A549 (cell line): ENCODE data around the gene C20orf96. TPM values are rescaled to one million over a fixed set of nuclear protein-coding genes. Genes with fewer than 3 reads are reported as not detected.
"Not testable (repeated sequence)": the region's sequence is repeated elsewhere in the genome, so short reads cannot be mapped to it uniquely, and the experiment has no call there.

ENCODE experiments used
- ATAC-seq, 2 experiments: fragments of 200-7000 bp in 1 of 2; fragments of >200 bp in 1 of 2; cut with Nextera tagmentation in 1 of 2; cut with Tn5 transposase in 1 of 2; 3 replicates each; pipeline versions ENCODE4 v1.8.0 to v1.9.1; 2018 to 2020; ENCODE audit warnings: mild to moderate bottlenecking in 1 of 2, moderate library complexity in 1 of 2
- CTCF ChIA-PET: fragments of 300-600 bp; sonication (Branson Sonifier 250); formaldehyde crosslinking; extraction: SDS; loops from one replicate; lab custom pipeline; 2021; ENCODE audit warnings: antibody characterized with exemption, inconsistent platforms; lab: Yijun Ruan, JAX
- POLR2A ChIA-PET: fragments of 350-600 bp; formaldehyde crosslinking; extraction: SDS; loops from one replicate; lab custom pipeline; 2021; ENCODE audit warnings: antibody characterized with exemption, inconsistent platforms; lab: Yijun Ruan, JAX
- DNase-seq, 2 experiments: peaks; one replicate each; pipeline versions ENCODE4 v3.0.0 to v3.0.0-alpha.2; 2011 to 2016; ENCODE audit warnings: low read depth in 1 of 2, low spot score in 1 of 2
- FAIRE-seq: peaks from 2 replicates; lab custom pipeline; 2011; peaks lifted over from hg19 to GRCh38; lab: Jason Lieb, UNC
- H3K27ac ChIP-seq, 2 experiments: fragments of >200 bp; sonication (Bioruptor Twin); formaldehyde crosslinking; 3 replicates each; pipeline ENCODE4 v1.5.1; 2016 to 2017
- H3K4me1 ChIP-seq: fragments of >200 bp; sonication (Bioruptor Twin); formaldehyde crosslinking; 3 replicates; pipeline ENCODE4 v1.6.1; 2016
- H3K4me2 ChIP-seq: fragments of >200 bp; sonication (Bioruptor Twin); formaldehyde crosslinking; 3 replicates; pipeline ENCODE4 v1.6.1; 2016
- H3K4me3 ChIP-seq: fragments of >200 bp; sonication (Bioruptor Twin); formaldehyde crosslinking; 3 replicates; pipeline ENCODE4 v1.5.1; 2016
- H3K9me3 ChIP-seq: fragments of >200 bp; sonication (Bioruptor Twin); formaldehyde crosslinking; 3 replicates; pipeline ENCODE4 v1.6.1; 2016
- CBX8 ChIP-seq: fragments of 200-600 bp; sonication (generic); IDR thresholded peaks from 2 replicates; pipeline ENCODE4 v1.6.1; 2016
- CHD2 ChIP-seq: fragments of 150-350 bp; IDR thresholded peaks from 2 replicates; pipeline ENCODE4 v1.6.1; 2014; ENCODE audit warnings: low read length; ENCODE audit not compliant: partially characterized antibody
- CTCF ChIP-seq: fragments of >200 bp; sonication (Bioruptor Twin); formaldehyde crosslinking; IDR thresholded peaks from 3 replicates; pipeline ENCODE4 v1.5.1; 2016
- EP300 ChIP-seq, 2 experiments: fragments of >200 bp; sonication (Bioruptor Twin); formaldehyde crosslinking; IDR thresholded peaks; 2 replicates in 1 of 2; 3 replicates in 1 of 2; pipeline ENCODE4 v1.6.1; 2016 to 2017
- FOXS1 ChIP-seq: fragments of 250-450 bp; sonication (Bioruptor Pico); IDR thresholded peaks from 2 replicates; pipeline ENCODE4 v1.5.0; 2020; ENCODE audit warnings: mild to moderate bottlenecking, moderate library complexity
- GATA3 ChIP-seq: IDR thresholded peaks from 2 replicates; pipeline ENCODE4 v1.6.1; 2012; ENCODE audit warnings: borderline replicate concordance
- JUN ChIP-seq, 2 experiments: fragments of >200 bp; sonication (Bioruptor Twin); formaldehyde crosslinking; IDR thresholded peaks; 2 replicates in 1 of 2; 3 replicates in 1 of 2; pipeline ENCODE4 v1.6.1; 2016 to 2017
- KDM1A ChIP-seq: fragments of 200-600 bp; sonication (generic); IDR thresholded peaks from 2 replicates; pipeline ENCODE4 v1.6.1; 2016; ENCODE audit warnings: low read depth, mild to moderate bottlenecking
- MYC ChIP-seq: IDR thresholded peaks from 2 replicates; pipeline ENCODE4 v1.6.1; 2012; ENCODE audit warnings: mild to moderate bottlenecking, inconsistent platforms, low read length, improper control_type of control experiment, borderline replicate concordance
- PHF8 ChIP-seq: fragments of 200-600 bp; sonication (generic); IDR thresholded peaks from 2 replicates; pipeline ENCODE4 v1.6.1; 2016; ENCODE audit warnings: low read depth, mild to moderate bottlenecking, antibody characterized with exemption, moderate library complexity, borderline replicate concordance
- POLR2A ChIP-seq: IDR thresholded peaks from 2 replicates; pipeline ENCODE4 v1.6.1; 2012; ENCODE audit warnings: mild to moderate bottlenecking, low read length
- RAD21 ChIP-seq, 2 experiments: fragments of >200 bp in 1 of 2; sonication (Bioruptor Twin) in 1 of 2; formaldehyde crosslinking in 1 of 2; IDR thresholded peaks in 1 of 2; conservative IDR thresholded peaks in 1 of 2; 2 replicates in 1 of 2; 3 replicates in 1 of 2; pipeline ENCODE4 v1.6.1; 2012 to 2018; ENCODE audit warnings: inconsistent platforms in 1 of 2
- REST ChIP-seq: fragments of 200-600 bp; sonication (generic); IDR thresholded peaks from 2 replicates; pipeline ENCODE4 v1.6.1; 2016; ENCODE audit warnings: antibody characterized with exemption, mild to moderate bottlenecking, moderate library complexity
- TFCP2L1 ChIP-seq: fragments of 250-450 bp; sonication (Bioruptor Pico); IDR thresholded peaks from 2 replicates; pipeline ENCODE4 v1.5.0; 2021; ENCODE audit warnings: mild to moderate bottlenecking
- ZC3H11A ChIP-seq: fragments of 450-650 bp; IDR thresholded peaks from 2 replicates; pipeline ENCODE4 v1.6.1; 2014; ENCODE audit warnings: antibody characterized with exemption, mild to moderate bottlenecking
- ZFP36 ChIP-seq: fragments of 450-650 bp; IDR thresholded peaks from 2 replicates; pipeline ENCODE4 v1.6.1; 2014; ENCODE audit warnings: borderline replicate concordance; ENCODE audit not compliant: partially characterized antibody
- WGBS: methylation state at CpG from one replicate; pipeline ENCODE4 v1.1.6; 2017; ENCODE audit errors: missing lambda C conversion rate; 5-methylcytosine and 5-hydroxymethylcytosine counted together
- polyA minus RNA-seq: library from RNA; depleted of rRNA, polyadenylated mRNA; stranded (reverse); fragments of >200 nt; gene quantifications from 2 replicates; pipeline ENCODE4 v1.2.3, GENCODE V29; 2011; rRNA and poly(A)+ RNA removed
- polyA plus RNA-seq, 4 experiments: library from polyadenylated mRNA; depleted of rRNA in 3 of 4; stranded (reverse); fragments of >200 nt; fragmentation: RNase III in 1 of 4; extraction: RNeasy Plus Mini Kit Qiagen cat#74134 plus additional on column Dnase treatment in 1 of 4; gene quantifications; 2 replicates in 3 of 4; 3 replicates in 1 of 4; pipeline ENCODE4 v1.2.3, GENCODE V29; 2011 to 2017
- TF ChIP-seq, protein P1 (sequence below): IDR thresholded peaks from 2 replicates; pipeline ENCODE4 v1.6.1; 2012; ENCODE audit warnings: low read depth, borderline replicate concordance
- TF ChIP-seq, protein P2 (sequence below): fragments of >200 bp; sonication (Bioruptor Twin); formaldehyde crosslinking; IDR thresholded peaks from 3 replicates; pipeline ENCODE4 v1.6.1; 2016
- TF ChIP-seq, protein P3 (sequence below): IDR thresholded peaks from 2 replicates; pipeline ENCODE4 v1.6.1; 2012

The C20orf96 gene
- polyA plus RNA-seq (2011; rRNA removed) (23.2 and 23.9 TPM in 2 replicates), polyA plus RNA-seq (2017; fragmentation: RNase III; extraction: RNeasy Plus Mini Kit Qiagen cat#74134 plus additional on column Dnase treatment) (16.5 to 20.9 TPM (median 20.5 TPM) in 3 replicates), polyA minus RNA-seq (13.3 and 14.9 TPM in 2 replicates)
- polyA plus RNA-seq (2012; cell fraction: cytosol; rRNA removed) = 15.2 and 16.1 TPM in 2 replicates
- 19.9 and 20.0 TPM in 2 replicates for polyA plus RNA-seq (2012; cell fraction: nucleus; rRNA removed)

DNA sequence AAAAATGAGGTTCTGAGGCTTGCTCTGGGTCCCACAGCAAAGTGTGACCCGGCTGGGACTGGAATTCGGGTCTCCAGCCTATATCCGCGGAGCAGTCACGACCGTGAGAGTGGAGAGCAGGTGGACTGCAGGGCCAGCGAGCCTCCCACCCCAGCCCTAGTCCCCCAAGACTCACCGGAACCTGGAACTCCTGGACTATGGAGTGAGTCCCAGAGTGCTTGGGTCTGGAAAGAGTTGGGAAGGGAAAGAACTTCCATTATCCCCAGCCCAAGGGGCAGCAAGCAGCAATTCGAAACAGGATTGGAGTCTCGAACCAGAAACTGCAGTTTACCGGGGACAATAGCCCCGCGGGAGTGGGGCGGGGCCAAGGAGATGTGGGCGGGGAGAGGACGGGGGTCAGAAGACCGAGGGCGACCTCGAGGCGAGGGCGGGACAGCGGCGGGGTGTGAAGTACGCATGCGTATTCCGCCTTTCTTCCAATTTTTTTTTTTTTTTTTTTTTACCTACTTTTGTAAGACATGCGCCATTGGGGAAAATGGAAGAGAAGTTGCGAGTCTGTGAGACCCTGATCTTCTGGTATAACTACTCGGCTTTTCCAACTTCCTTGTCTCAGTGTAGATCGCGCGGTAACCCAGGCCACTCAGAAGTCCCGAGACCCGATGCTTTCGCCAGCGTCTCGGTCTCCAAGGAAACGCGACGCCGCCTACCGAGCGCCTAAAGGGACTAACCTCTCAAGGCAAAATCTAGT lies at the start of gene C20orf96:
C20orf96 (minus strand) TSS at position 667 of the 748 bp plus-strand sequence; CDS start at position 527, 140 bp downstream.
- WGBS = under 1% methylated on average over 43 of the region's 43 CpGs
- TF ChIP-seq, protein P1, sequence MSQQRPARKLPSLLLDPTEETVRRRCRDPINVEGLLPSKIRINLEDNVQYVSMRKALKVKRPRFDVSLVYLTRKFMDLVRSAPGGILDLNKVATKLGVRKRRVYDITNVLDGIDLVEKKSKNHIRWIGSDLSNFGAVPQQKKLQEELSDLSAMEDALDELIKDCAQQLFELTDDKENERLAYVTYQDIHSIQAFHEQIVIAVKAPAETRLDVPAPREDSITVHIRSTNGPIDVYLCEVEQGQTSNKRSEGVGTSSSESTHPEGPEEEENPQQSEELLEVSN = peak; percentile 93
- peak; percentile 40 for TF ChIP-seq POLR2A
- TF ChIP-seq ZC3H11A = no peak
- TF ChIP-seq REST = peak; percentile 78
- TF ChIP-seq, protein P2, sequence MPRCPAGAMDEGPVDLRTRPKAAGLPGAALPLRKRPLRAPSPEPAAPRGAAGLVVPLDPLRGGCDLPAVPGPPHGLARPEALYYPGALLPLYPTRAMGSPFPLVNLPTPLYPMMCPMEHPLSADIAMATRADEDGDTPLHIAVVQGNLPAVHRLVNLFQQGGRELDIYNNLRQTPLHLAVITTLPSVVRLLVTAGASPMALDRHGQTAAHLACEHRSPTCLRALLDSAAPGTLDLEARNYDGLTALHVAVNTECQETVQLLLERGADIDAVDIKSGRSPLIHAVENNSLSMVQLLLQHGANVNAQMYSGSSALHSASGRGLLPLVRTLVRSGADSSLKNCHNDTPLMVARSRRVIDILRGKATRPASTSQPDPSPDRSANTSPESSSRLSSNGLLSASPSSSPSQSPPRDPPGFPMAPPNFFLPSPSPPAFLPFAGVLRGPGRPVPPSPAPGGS = no peak
- TF ChIP-seq KDM1A = no peak
- peak; percentile 77 for TF ChIP-seq CHD2
- TF ChIP-seq CBX8 = no peak
- peak; percentile 35; the same call in 1 of the 2 replicates for TF ChIP-seq PHF8
- TF ChIP-seq CTCF = peak; percentile 15; the same call in 1 of the 3 replicates
- TF ChIP-seq GATA3 = 0 out of 2 replicates have a peak, but pooled peaks have one; percentile 4
- no peak for TF ChIP-seq RAD21 (conservative IDR thresholded peaks at IDR 0.05 in 1 of 2, IDR thresholded peaks at IDR 0.05 in 1 of 2)
- TF ChIP-seq ZFP36 = no peak
- no peak for TF ChIP-seq TFCP2L1 (CRISPR knock-in tag)
- TF ChIP-seq MYC = peak; percentile 45
- TF ChIP-seq EP300 (IDR thresholded peaks at IDR 0.05) = no peak
- TF ChIP-seq, protein P3, sequence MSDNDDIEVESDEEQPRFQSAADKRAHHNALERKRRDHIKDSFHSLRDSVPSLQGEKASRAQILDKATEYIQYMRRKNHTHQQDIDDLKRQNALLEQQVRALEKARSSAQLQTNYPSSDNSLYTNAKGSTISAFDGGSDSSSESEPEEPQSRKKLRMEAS = peak; percentile 59
- TF ChIP-seq JUN (IDR thresholded peaks at IDR 0.05) = no peak
- no peak for TF ChIP-seq FOXS1 (CRISPR knock-in tag)
- TF ChIP-seq, all 56 proteins: peak for 9

DNA sequence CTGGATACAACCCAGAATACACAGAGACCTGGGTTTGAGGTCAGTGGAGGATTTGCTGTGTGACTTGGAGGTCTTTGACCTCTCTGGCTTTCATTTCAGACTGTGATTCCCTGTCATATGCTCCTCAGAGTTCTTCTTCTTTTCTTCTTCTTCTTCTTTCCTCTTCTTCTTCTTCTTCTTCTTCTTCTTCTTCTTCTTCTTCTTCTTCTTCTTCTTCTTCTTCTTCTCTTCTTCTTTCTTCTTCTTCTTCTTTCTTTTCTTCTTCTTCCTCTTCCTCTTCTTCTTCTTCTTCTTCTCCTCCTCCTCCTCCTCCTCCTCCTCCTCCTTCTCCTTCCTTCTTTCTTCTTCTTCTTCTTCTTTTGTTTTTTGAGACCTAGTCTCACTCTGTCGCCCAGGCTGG lies 45.5 kb upstream of the C20orf96 start:
- H3K4me2 ChIP-seq, FAIRE-seq, H3K27ac ChIP-seq, H3K4me1 ChIP-seq, H3K9me3 ChIP-seq, ATAC-seq, H3K4me3 ChIP-seq, DNase-seq: not testable (repeated sequence)
- CTCF ChIA-PET = interaction anchor here (1.7 kb wide), 1 partner anchor 95 kb away, joined by 5 read pairs; no protein-coding TSS in a partner anchor
- WGBS = 83% methylated on average over 1 of the region's 1 CpG
- POLR2A ChIA-PET = interaction anchor here (3.6 kb wide), 1 partner anchor 11 kb away, joined by 13 read pairs; the partner anchor contains the start of gene NRSN2

More for the DNA sequence above, at the start of gene C20orf96:
- ChIA-PET POLR2A (no interaction called here), CTCF (interaction anchor here (1.3 to 3.3 kb wide), 2 partner anchors 23 to 41 kb away, joined by 11 to 14 read pairs; no protein-coding TSS in a partner anchor)
- peak within 1 kb of the TSS; percentile 79 to 85 for H3K27ac ChIP-seq
- H3K4me2 ChIP-seq = peak within 1 kb of the TSS; percentile 82
- DNase-seq (peak; percentile 97 to 98), ATAC-seq (peak; percentile 95 to 97), FAIRE-seq (peak; percentile 70)
- peaks cover 10% of the 10 kb centered on the region for H3K4me1 ChIP-seq
- peak within 1 kb of the TSS; percentile 62 for H3K4me3 ChIP-seq
- H3K9me3 ChIP-seq = no peaks in the 10 kb centered on the region
